IMR-90 (cell line): Measurements from ENCODE around the gene MBOAT1. TPM values are rescaled to one million over a fixed set of nuclear protein-coding genes. Genes with fewer than 3 reads are reported as not detected.

Source experiments
- ATAC-seq: fragments of 200-7000 bp; cut with Tn5 transposase; 2 replicates; pipeline ENCODE4 v1.9.1; 2020; ENCODE audit warnings: low read depth, mild to moderate bottlenecking, moderate library complexity
- BruUV-seq: library from RNA; stranded (reverse); fragments of 400-500 nt; replicated peaks from 2 replicates; lab custom pipeline; 2021; lab: Mats Ljungman, UMichigan
- CTCF ChIA-PET: fragments of 300-600 bp; formaldehyde crosslinking; extraction: SDS; loops from one replicate; lab custom pipeline; 2021; ENCODE audit warnings: antibody characterized with exemption; lab: Yijun Ruan, JAX
- POLR2A ChIA-PET: fragments of 300-600 bp; sonication (Branson Sonifier 250); formaldehyde crosslinking; loops from one replicate; lab custom pipeline; 2022; ENCODE audit warnings: antibody characterized with exemption; ENCODE audit not compliant: unreplicated experiment; lab: Charles Lee
- DNase-seq: peaks from one replicate; pipeline ENCODE4 v3.0.0; 2013
- H2AFZ ChIP-seq: replicated peaks from 2 replicates; pipeline ENCODE3; 2013; ENCODE audit warnings: low read length, mild to moderate bottlenecking; ENCODE audit not compliant: poor library complexity
- H2AK5ac ChIP-seq: 2 replicates; pipeline ENCODE4 v1.6.1; 2013; ENCODE audit warnings: low read depth, low read length, inconsistent platforms
- H2AK9ac ChIP-seq: replicated peaks from 2 replicates; pipeline ENCODE3; 2013; ENCODE audit warnings: mild to moderate bottlenecking, low read depth, low read length, moderate library complexity; ENCODE audit not compliant: poor library complexity
- H2BK120ac ChIP-seq: 2 replicates; pipeline ENCODE4 v1.6.1; 2013; ENCODE audit warnings: low read depth, low read length, inconsistent platforms
- H2BK15ac ChIP-seq: 3 replicates; pipeline ENCODE4 v1.6.1; 2013; ENCODE audit warnings: low read depth, low read length, inconsistent platforms
- H2BK20ac ChIP-seq: 2 replicates; pipeline ENCODE4 v1.6.1; 2013; ENCODE audit warnings: low read depth, mild to moderate bottlenecking, inconsistent platforms, low read length, moderate library complexity
- H2BK5ac ChIP-seq: 2 replicates; pipeline ENCODE4 v1.6.1; 2013; ENCODE audit warnings: mild to moderate bottlenecking, low read depth, low read length, inconsistent platforms; ENCODE audit not compliant: poor library complexity, severe bottlenecking
- H3K14ac ChIP-seq: replicated peaks from 2 replicates; pipeline ENCODE4 v1.6.1; 2013; ENCODE audit warnings: low read depth, low read length, inconsistent platforms
- H3K18ac ChIP-seq: 2 replicates; pipeline ENCODE4 v1.6.1; 2013; ENCODE audit warnings: low read depth, low read length, control low read depth
- H3K23ac ChIP-seq: 2 replicates; pipeline ENCODE4 v1.6.1; 2013; ENCODE audit warnings: low read depth, low read length, inconsistent platforms
- H3K27ac ChIP-seq: 2 replicates; pipeline ENCODE4 v1.5.1; 2013; ENCODE audit warnings: mild to moderate bottlenecking, control low read depth, low read length; ENCODE audit not compliant: insufficient read depth
- H3K27me3 ChIP-seq: 2 replicates; pipeline ENCODE4 v1.6.1; 2013; ENCODE audit warnings: low read length; ENCODE audit not compliant: control insufficient read depth, insufficient read depth
- H3K36me3 ChIP-seq: 2 replicates; pipeline ENCODE4 v1.6.1; 2013; ENCODE audit warnings: low read length, mixed read lengths; ENCODE audit not compliant: control insufficient read depth, insufficient read depth
- H3K4ac ChIP-seq: 2 replicates; pipeline ENCODE4 v1.6.1; 2013; ENCODE audit warnings: low read depth, low read length, inconsistent platforms
- H3K4me1 ChIP-seq: 2 replicates; pipeline ENCODE4 v1.6.1; 2013; ENCODE audit warnings: low read length, mixed read lengths; ENCODE audit not compliant: control insufficient read depth, insufficient read depth
- H3K4me2 ChIP-seq: 2 replicates; pipeline ENCODE4 v1.6.1; 2013; ENCODE audit warnings: low read depth, mild to moderate bottlenecking, control low read depth, low read length, moderate library complexity
- H3K4me3 ChIP-seq: 2 replicates; pipeline ENCODE4 v1.5.1; 2013; ENCODE audit warnings: low read depth, mild to moderate bottlenecking, control low read depth, low read length, moderate library complexity; ENCODE audit not compliant: insufficient read depth
- H3K56ac ChIP-seq: 2 replicates; pipeline ENCODE4 v1.6.1; 2013; ENCODE audit warnings: low read length, inconsistent platforms; ENCODE audit not compliant: insufficient read depth; ENCODE audit errors: extremely low read depth
- H3K79me1 ChIP-seq, 2 experiments: 2 replicates each; pipeline ENCODE4 v1.6.1; 2013; ENCODE audit warnings: low read length in 2 of 2, inconsistent platforms in 1 of 2, low read depth in 1 of 2
- H3K9ac ChIP-seq: 2 replicates; pipeline ENCODE4 v1.6.1; 2013; ENCODE audit warnings: low read depth, low read length, control low read depth
- H3K9me1 ChIP-seq: 2 replicates; pipeline ENCODE4 v1.6.1; 2013; ENCODE audit warnings: low read length, inconsistent platforms; ENCODE audit not compliant: insufficient read depth
- H3K9me3 ChIP-seq: 2 replicates; pipeline ENCODE4 v1.6.1; 2013; ENCODE audit warnings: low read length; ENCODE audit not compliant: control insufficient read depth, insufficient read depth
- H4K20me1 ChIP-seq: 2 replicates; pipeline ENCODE4 v1.6.1; 2013; ENCODE audit warnings: low read length, inconsistent platforms; ENCODE audit not compliant: insufficient read depth
- H4K5ac ChIP-seq: 2 replicates; pipeline ENCODE4 v1.6.1; 2013; ENCODE audit warnings: mild to moderate bottlenecking, low read depth, low read length, control low read depth
- H4K8ac ChIP-seq, 2 experiments: 2 replicates each; pipeline ENCODE4 v1.6.1; 2013; ENCODE audit warnings: low read depth in 2 of 2, low read length in 2 of 2, control low read depth in 1 of 2, inconsistent platforms in 1 of 2
- H4K91ac ChIP-seq: 2 replicates; pipeline ENCODE4 v1.6.1; 2013; ENCODE audit warnings: low read depth, low read length, inconsistent platforms; ENCODE audit not compliant: insufficient read depth
- CEBPB ChIP-seq: IDR thresholded peaks from 2 replicates; pipeline ENCODE4 v1.6.1; 2012; ENCODE audit warnings: low read depth, low read length, improper control_type of control experiment
- CTCF ChIP-seq: conservative IDR thresholded peaks from 2 replicates; pipeline ENCODE4 v1.5.1; 2012; ENCODE audit warnings: mild to moderate bottlenecking, low read depth, low read length, improper control_type of control experiment
- FOS ChIP-seq: fragments of 150-350 bp; IDR thresholded peaks from 2 replicates; pipeline ENCODE4 v1.6.1; 2016; ENCODE audit warnings: low read depth, low read length
- MXI1 ChIP-seq: IDR thresholded peaks from 2 replicates; pipeline ENCODE4 v1.6.1; 2012; ENCODE audit warnings: low read depth, mild to moderate bottlenecking, low read length, moderate library complexity, borderline replicate concordance
- RCOR1 ChIP-seq: IDR thresholded peaks from 2 replicates; pipeline ENCODE4 v1.6.1; 2012; ENCODE audit warnings: mild to moderate bottlenecking, low read length, improper control_type of control experiment; ENCODE audit not compliant: insufficient replicate concordance
- RFX5 ChIP-seq: IDR thresholded peaks from 2 replicates; pipeline ENCODE4 v1.8.0; 2012; ENCODE audit warnings: low read depth, mild to moderate bottlenecking, low read length, moderate library complexity
- USF2 ChIP-seq: fragments of 150-350 bp; IDR thresholded peaks from 2 replicates; pipeline ENCODE4 v1.6.1; 2017; ENCODE audit warnings: mild to moderate bottlenecking, antibody characterized with exemption, low read length, low read depth
- WGBS, 2 experiments: methylation state at CpG; one replicate each; pipeline versions ENCODE4 v1.1.5 to v1.1.7; 2013; ENCODE audit warnings: missing lambda C conversion rate in 2 of 2; ENCODE audit not compliant: insufficient read length in 1 of 2; ENCODE audit errors: extremely low coverage in 2 of 2; 5-methylcytosine and 5-hydroxymethylcytosine counted together
- dilution Hi-C: fragments of 300-500 bp; cut with HindIII; formaldehyde crosslinking; loops from one replicate; pipeline ENCODE4 v1.14.3; 2018; ENCODE audit warnings: low sequenced_read_pairs; ENCODE audit not compliant: unreplicated experiment
- in situ Hi-C: fragments of 300-500 bp; cut with MboI; formaldehyde crosslinking; loops from 3 replicates; pipeline ENCODE4 v1.14.3; 2019; ENCODE audit warnings: low sequenced_read_pairs, inconsistent platforms, mixed read lengths
- intact Hi-C: fragments of 100-400 bp; cut with micrococcal nuclease; formaldehyde crosslinking; loops from 2 replicates; pipeline ENCODE4 v1.10.0; 2022
- polyA plus RNA-seq, 3 experiments: library from polyadenylated mRNA; depleted of rRNA; stranded (reverse); fragments of >200 nt; gene quantifications; 2 replicates each; pipeline ENCODE4 v1.2.3, GENCODE V29; 2012; ENCODE audit warnings: low replicate concordance in 1 of 3
- total RNA-seq: library from RNA; depleted of rRNA; stranded (reverse); fragments of >200 nt; gene quantifications from 2 replicates; pipeline ENCODE4 v1.2.3, GENCODE V29; 2012
- TF ChIP-seq, protein P1 (sequence below): fragments of 150-350 bp; IDR thresholded peaks from 2 replicates; pipeline ENCODE4 v1.6.1; 2016; ENCODE audit warnings: low read depth, mild to moderate bottlenecking, low read length, moderate library complexity, borderline replicate concordance

Gene MBOAT1
- total and polyA plus RNA-seq, 2 of the 4 experiments (the other 2 are of a cell fraction): 1.6 to 4.7 TPM

- no peak for DNase-seq
- Histone ChIP-seq H3K9ac (no peak overlapping the region), H3K18ac (no peak overlapping the region), H4K8ac (no peak overlapping the region), H3K4me1 (peaks cover 1% of the 10 kb centered on the region; the same call in 1 of the 2 replicates), H3K4me2 (no peak overlapping the region), H3K4ac (no peak overlapping the region), H4K20me1 (no peaks in the 10 kb centered on the region), H2AK9ac (no peak overlapping the region), H2BK15ac (no peak overlapping the region), H3K9me3 (no peaks in the 10 kb centered on the region), H4K5ac (no peak overlapping the region), H3K4me3 (no peak overlapping the region), H2BK20ac (no peak overlapping the region), H4K91ac (no peak overlapping the region), H3K27ac (no peak overlapping the region), H3K79me1 (no peaks in the 10 kb centered on the region), H3K23ac (no peak overlapping the region), H2AFZ (no peak overlapping the region), H2BK5ac (no peak overlapping the region), H2BK120ac (no peak overlapping the region), H3K36me3 (no peaks in the 10 kb centered on the region; the same call in 1 of the 2 replicates), H3K14ac (no peak overlapping the region), H2AK5ac (no peak overlapping the region), H3K27me3 (no peaks in the 10 kb centered on the region), H3K56ac (no peak overlapping the region), H3K9me1 (peaks cover 3% of the 10 kb centered on the region; the same call in 1 of the 2 replicates)
- no CpG with 5 or more reads among the region's 4 CpGs for WGBS, 2 experiments
- intact Hi-C loops: no loop called here
- CTCF ChIA-PET: no interaction called here
- POLR2A ChIA-PET: no interaction called here
- no peak for ATAC-seq
- TF ChIP-seq RFX5: no peak
- no peak for TF ChIP-seq CEBPB
- no peak for TF ChIP-seq CTCF
- TF ChIP-seq RCOR1: no peak
- no peak for TF ChIP-seq USF2
- TF ChIP-seq FOS: no peak
- TF ChIP-seq, protein P1, sequence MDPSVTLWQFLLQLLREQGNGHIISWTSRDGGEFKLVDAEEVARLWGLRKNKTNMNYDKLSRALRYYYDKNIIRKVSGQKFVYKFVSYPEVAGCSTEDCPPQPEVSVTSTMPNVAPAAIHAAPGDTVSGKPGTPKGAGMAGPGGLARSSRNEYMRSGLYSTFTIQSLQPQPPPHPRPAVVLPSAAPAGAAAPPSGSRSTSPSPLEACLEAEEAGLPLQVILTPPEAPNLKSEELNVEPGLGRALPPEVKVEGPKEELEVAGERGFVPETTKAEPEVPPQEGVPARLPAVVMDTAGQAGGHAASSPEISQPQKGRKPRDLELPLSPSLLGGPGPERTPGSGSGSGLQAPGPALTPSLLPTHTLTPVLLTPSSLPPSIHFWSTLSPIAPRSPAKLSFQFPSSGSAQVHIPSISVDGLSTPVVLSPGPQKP: no peak
- TF ChIP-seq MXI1: no peak
- in situ Hi-C loops: no loop called here
- BruUV-seq: no TSS peak
- dilution Hi-C loops: no loop called here
These were observed 69.4 kb downstream of the MBOAT1 start for GRCh38 chr6:20142866-20143265.
